HCT116 (cell line): ENCODE measurements around the gene ARHGEF16. TPM values are rescaled to one million over a fixed set of nuclear protein-coding genes. Genes with fewer than 3 reads are reported as not detected.

Experiments used
- ATAC-seq: fragments of 200-7000 bp; cut with Tn5 transposase; 2 replicates; pipeline ENCODE4 v1.9.1; 2020; ENCODE audit warnings: mild to moderate bottlenecking, moderate library complexity
- BruUV-seq: library from RNA; stranded (reverse); fragments of 400-500 nt; replicated peaks from 2 replicates; lab custom pipeline; 2021; lab: Mats Ljungman, UMichigan
- CTCF ChIA-PET: fragments of 300-600 bp; sonication (Branson Sonifier 250); formaldehyde crosslinking; loops from one replicate; lab custom pipeline; 2021; ENCODE audit warnings: antibody characterized with exemption; lab: Charles Lee
- POLR2A ChIA-PET: fragments of 300-600, 350-600 bp; sonication (Branson Sonifier 250); formaldehyde crosslinking; loops from one replicate; lab custom pipeline; 2021; ENCODE audit warnings: antibody characterized with exemption; lab: Charles Lee
- RAD21 ChIA-PET, 2 experiments: fragments of 300-600 bp; sonication (Branson Sonifier 250); formaldehyde crosslinking; loops; one replicate each; lab custom pipeline; 2023; ENCODE audit warnings: low total read pairs in 2 of 2; ENCODE audit not compliant: uncharacterized antibody in 2 of 2, unreplicated experiment in 2 of 2, low non-redundant PET in 1 of 2; lab: Charles Lee
- DNase-seq: peaks from one replicate; pipeline ENCODE4 v3.0.0-alpha.2; 2010; ENCODE audit warnings: low read depth, low spot score
- H2AFZ ChIP-seq: fragments of 200-600 bp; shearing (Covaris generic), sonication (generic); 2 replicates; pipeline ENCODE4 v1.6.1; 2017; ENCODE audit warnings: low read depth, mixed run types, mixed read lengths, antibody characterized with exemption, low read length; ENCODE audit not compliant: poor library complexity, severe bottlenecking
- H3K27ac ChIP-seq: 2 replicates; pipeline ENCODE4 v1.5.1; 2012; ENCODE audit warnings: low read depth, low read length
- H3K27me3 ChIP-seq: fragments of 200-600 bp; sonication (generic); 2 replicates; pipeline ENCODE4 v1.6.1; 2016; ENCODE audit warnings: mixed run types, low read length, mixed read lengths; ENCODE audit not compliant: insufficient read depth
- H3K36me3 ChIP-seq, 2 experiments: fragments of 200-500 bp in 1 of 2; fragments of 200-600 bp in 1 of 2; sonication (Bioruptor generic) in 1 of 2; sonication (generic) in 1 of 2; 2 replicates each; pipeline versions ENCODE4 v1.5.1 to v1.6.1; 2014 to 2016; ENCODE audit warnings: low read length in 2 of 2, inconsistent platforms in 1 of 2, mixed read lengths in 1 of 2, mixed run types in 1 of 2; ENCODE audit not compliant: insufficient read depth in 2 of 2, control insufficient read depth in 1 of 2
- H3K4me1 ChIP-seq, 2 experiments: fragments of 200-600 bp in 1 of 2; sonication (generic) in 1 of 2; 2 replicates each; pipeline versions ENCODE4 v1.5.1 to v1.6.1; 2012 to 2017; ENCODE audit warnings: low read length in 2 of 2, inconsistent platforms in 1 of 2, mild to moderate bottlenecking in 1 of 2, mixed read lengths in 1 of 2, mixed run types in 1 of 2, moderate library complexity in 1 of 2; ENCODE audit not compliant: insufficient read depth in 2 of 2, control insufficient read depth in 1 of 2
- H3K4me2 ChIP-seq: fragments of 200-600 bp; sonication (generic); 2 replicates; pipeline ENCODE4 v1.6.1; 2017; ENCODE audit warnings: mixed run types, low read length, mixed read lengths
- H3K4me3 ChIP-seq, 2 experiments: fragments of 200-600 bp in 1 of 2; sonication (generic) in 1 of 2; replicated peaks in 1 of 2; 2 replicates each; pipeline ENCODE4 v1.5.1; 2011 to 2016; ENCODE audit warnings: low read length in 2 of 2, control low read depth in 1 of 2, low read depth in 1 of 2, mild to moderate bottlenecking in 1 of 2, mixed read lengths in 1 of 2, mixed run types in 1 of 2
- H3K79me2 ChIP-seq: fragments of 200-600 bp; sonication (generic); 2 replicates; pipeline ENCODE4 v1.6.1; 2017; ENCODE audit warnings: mild to moderate bottlenecking, mixed run types, low read length, moderate library complexity, mixed read lengths; ENCODE audit not compliant: insufficient read depth
- H3K9ac ChIP-seq: fragments of 200-600 bp; sonication (generic); 2 replicates; pipeline ENCODE4 v1.6.1; 2016; ENCODE audit warnings: low read length, mixed read lengths
- H3K9me2 ChIP-seq: fragments of 200-600 bp; sonication (generic), shearing (Covaris generic); 2 replicates; pipeline ENCODE4 v1.6.1; 2017; ENCODE audit warnings: mixed run types, mild to moderate bottlenecking, moderate library complexity; ENCODE audit not compliant: insufficient read depth
- H3K9me3 ChIP-seq, 2 experiments: fragments of 200-500 bp in 1 of 2; fragments of 200-600 bp in 1 of 2; sonication (Bioruptor generic) in 1 of 2; sonication (generic) in 1 of 2; 2 replicates each; pipeline ENCODE4 v1.6.1; 2014 to 2017; ENCODE audit warnings: low read length in 2 of 2, mixed read lengths in 2 of 2, inconsistent platforms in 1 of 2, low read depth in 1 of 2, mild to moderate bottlenecking in 1 of 2, mixed run types in 1 of 2, moderate library complexity in 1 of 2; ENCODE audit not compliant: control insufficient read depth in 1 of 2, insufficient read depth in 1 of 2
- H4K20me1 ChIP-seq: fragments of 200-600 bp; sonication (generic), shearing (Covaris generic); 2 replicates; pipeline ENCODE4 v1.6.1; 2017; ENCODE audit warnings: mixed run types, mild to moderate bottlenecking, moderate library complexity; ENCODE audit not compliant: insufficient read depth
- CEBPB ChIP-seq: IDR thresholded peaks from 2 replicates; pipeline ENCODE4 v1.6.1; 2012; ENCODE audit warnings: low read depth
- EGR1 ChIP-seq: IDR thresholded peaks from 2 replicates; pipeline ENCODE4 v1.6.1; 2012; ENCODE audit warnings: low read depth
- EZH2 ChIP-seq: fragments of 200-600 bp; sonication (generic); IDR thresholded peaks from 2 replicates; pipeline ENCODE4 v1.6.1; 2017; ENCODE audit warnings: antibody characterized with exemption, mixed run types
- FOSL1 ChIP-seq: IDR thresholded peaks from 2 replicates; pipeline ENCODE4 v1.6.1; 2012; ENCODE audit warnings: low read depth
- JUND ChIP-seq: IDR thresholded peaks from 2 replicates; pipeline ENCODE4 v1.6.1; 2012
- POLR2AphosphoS5 ChIP-seq: IDR thresholded peaks from 2 replicates; pipeline ENCODE4 v1.6.1; 2011; ENCODE audit warnings: mild to moderate bottlenecking, low read depth, low read length, moderate library complexity
- SIN3A ChIP-seq: IDR thresholded peaks from 2 replicates; pipeline ENCODE4 v1.6.1; 2012; ENCODE audit warnings: low read depth
- SRF ChIP-seq: IDR thresholded peaks from 2 replicates; pipeline ENCODE4 v1.6.1; 2012; ENCODE audit warnings: low read depth
- TCF7L2 ChIP-seq: IDR thresholded peaks from 2 replicates; pipeline ENCODE4 v1.7.0; 2011; ENCODE audit warnings: borderline replicate concordance, inconsistent platforms; ENCODE audit not compliant: insufficient read depth, insufficient read length; ENCODE audit errors: extremely low read depth
- ZFX ChIP-seq: fragments of 450-650 bp; IDR thresholded peaks from 2 replicates; pipeline ENCODE4 v1.6.1; 2017
- intact Hi-C: fragments of 100-400 bp; cut with micrococcal nuclease; formaldehyde crosslinking; loops from 2 replicates; pipeline ENCODE4 v1.10.0; 2022
- total RNA-seq: library from RNA; stranded (reverse); gene quantifications from one replicate; pipeline ENCODE4 v1.2.1, GENCODE V29; 2021; ENCODE audit not compliant: unreplicated experiment
- TF ChIP-seq, protein P1 (sequence below), 3 experiments: fragments of 200-600 bp in 1 of 3; sonication (generic) in 1 of 3; IDR thresholded peaks in 2 of 3; conservative IDR thresholded peaks in 1 of 3; 2 replicates each; pipeline ENCODE4 v1.5.1; 2012 to 2017; ENCODE audit warnings: low read depth in 2 of 3, low read length in 2 of 3, antibody characterized with exemption in 1 of 3, borderline replicate concordance in 1 of 3, control low read depth in 1 of 3, mild to moderate bottlenecking in 1 of 3, mixed read lengths in 1 of 3, mixed run types in 1 of 3, moderate library complexity in 1 of 3; ENCODE audit not compliant: insufficient read depth in 1 of 3
- TF ChIP-seq, protein P2 (sequence below): IDR thresholded peaks from 2 replicates; pipeline ENCODE4 v1.6.1; 2012
- TF ChIP-seq, protein P3 (sequence below): IDR thresholded peaks from 2 replicates; pipeline ENCODE4 v1.6.1; 2012; ENCODE audit warnings: low read depth

Gene ARHGEF16
- total RNA-seq, 1 experiment from 2014 or later: 37.4 TPM

DNA sequence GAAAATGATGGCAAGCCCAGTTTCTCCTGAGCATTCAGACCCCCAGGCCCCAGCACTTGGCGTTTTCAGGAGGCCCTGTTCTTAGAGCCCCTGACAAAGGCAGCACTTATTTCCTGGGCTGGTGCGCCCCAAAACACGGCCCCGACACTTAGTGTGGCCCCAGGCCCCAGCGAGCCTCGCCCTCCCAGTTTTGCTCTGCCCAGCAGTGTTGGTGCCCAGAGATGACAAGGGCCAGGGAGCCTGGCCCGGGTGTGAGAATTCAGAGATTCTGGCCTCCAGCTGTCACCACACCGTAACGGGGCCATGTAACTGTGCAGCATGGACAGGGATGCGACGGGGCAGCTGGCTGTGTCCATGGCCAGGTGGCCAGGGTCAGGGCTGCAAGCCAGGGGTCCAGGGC, 18.0 kb upstream of the ARHGEF16 start:
- ChIA-PET POLR2A (no interaction called here), CTCF (no interaction called here), RAD21 (no interaction called here)
- ATAC-seq: no peak
- Histone ChIP-seq H3K36me3 (no peaks in the 10 kb centered on the region), H3K9me2 (no peaks in the 10 kb centered on the region), H3K4me2 (no peak overlapping the region), H3K79me2 (no peaks in the 10 kb centered on the region), H3K9me3 (no peaks in the 10 kb centered on the region), H3K27me3 (no peaks in the 10 kb centered on the region), H3K9ac (no peak overlapping the region), H2AFZ (no peak overlapping the region), H3K27ac (no peak overlapping the region), H3K4me1 (no peaks in the 10 kb centered on the region), H4K20me1 (no peaks in the 10 kb centered on the region), H3K4me3 (no peak overlapping the region)
- DNase-seq: no peak
- intact Hi-C loops: no loop called here
- TF ChIP-seq SRF (no peak), FOSL1 (no peak), ZFX (no peak), EZH2 (no peak), EGR1 (no peak), TCF7L2 (no peak), POLR2AphosphoS5 (no peak), SIN3A (no peak), JUND (no peak), CEBPB (no peak)
- TF ChIP-seq, protein P1, sequence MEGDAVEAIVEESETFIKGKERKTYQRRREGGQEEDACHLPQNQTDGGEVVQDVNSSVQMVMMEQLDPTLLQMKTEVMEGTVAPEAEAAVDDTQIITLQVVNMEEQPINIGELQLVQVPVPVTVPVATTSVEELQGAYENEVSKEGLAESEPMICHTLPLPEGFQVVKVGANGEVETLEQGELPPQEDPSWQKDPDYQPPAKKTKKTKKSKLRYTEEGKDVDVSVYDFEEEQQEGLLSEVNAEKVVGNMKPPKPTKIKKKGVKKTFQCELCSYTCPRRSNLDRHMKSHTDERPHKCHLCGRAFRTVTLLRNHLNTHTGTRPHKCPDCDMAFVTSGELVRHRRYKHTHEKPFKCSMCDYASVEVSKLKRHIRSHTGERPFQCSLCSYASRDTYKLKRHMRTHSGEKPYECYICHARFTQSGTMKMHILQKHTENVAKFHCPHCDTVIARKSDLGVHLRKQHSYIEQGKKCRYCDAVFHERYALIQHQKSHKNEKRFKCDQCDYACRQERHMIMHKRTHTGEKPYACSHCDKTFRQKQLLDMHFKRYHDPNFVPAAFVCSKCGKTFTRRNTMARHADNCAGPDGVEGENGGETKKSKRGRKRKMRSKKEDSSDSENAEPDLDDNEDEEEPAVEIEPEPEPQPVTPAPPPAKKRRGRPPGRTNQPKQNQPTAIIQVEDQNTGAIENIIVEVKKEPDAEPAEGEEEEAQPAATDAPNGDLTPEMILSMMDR (IDR thresholded peaks at IDR 0.05 in 2 of 3, conservative IDR thresholded peaks at IDR 0.05 in 1 of 3; ENCODE audit: borderline replicate concordance in 1 of 3, insufficient read depth in 1 of 3, low read depth in 2 of 3, low read length in 2 of 3): no peak
- TF ChIP-seq, protein P2, sequence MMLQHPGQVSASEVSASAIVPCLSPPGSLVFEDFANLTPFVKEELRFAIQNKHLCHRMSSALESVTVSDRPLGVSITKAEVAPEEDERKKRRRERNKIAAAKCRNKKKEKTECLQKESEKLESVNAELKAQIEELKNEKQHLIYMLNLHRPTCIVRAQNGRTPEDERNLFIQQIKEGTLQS: no peak
- TF ChIP-seq, protein P3, sequence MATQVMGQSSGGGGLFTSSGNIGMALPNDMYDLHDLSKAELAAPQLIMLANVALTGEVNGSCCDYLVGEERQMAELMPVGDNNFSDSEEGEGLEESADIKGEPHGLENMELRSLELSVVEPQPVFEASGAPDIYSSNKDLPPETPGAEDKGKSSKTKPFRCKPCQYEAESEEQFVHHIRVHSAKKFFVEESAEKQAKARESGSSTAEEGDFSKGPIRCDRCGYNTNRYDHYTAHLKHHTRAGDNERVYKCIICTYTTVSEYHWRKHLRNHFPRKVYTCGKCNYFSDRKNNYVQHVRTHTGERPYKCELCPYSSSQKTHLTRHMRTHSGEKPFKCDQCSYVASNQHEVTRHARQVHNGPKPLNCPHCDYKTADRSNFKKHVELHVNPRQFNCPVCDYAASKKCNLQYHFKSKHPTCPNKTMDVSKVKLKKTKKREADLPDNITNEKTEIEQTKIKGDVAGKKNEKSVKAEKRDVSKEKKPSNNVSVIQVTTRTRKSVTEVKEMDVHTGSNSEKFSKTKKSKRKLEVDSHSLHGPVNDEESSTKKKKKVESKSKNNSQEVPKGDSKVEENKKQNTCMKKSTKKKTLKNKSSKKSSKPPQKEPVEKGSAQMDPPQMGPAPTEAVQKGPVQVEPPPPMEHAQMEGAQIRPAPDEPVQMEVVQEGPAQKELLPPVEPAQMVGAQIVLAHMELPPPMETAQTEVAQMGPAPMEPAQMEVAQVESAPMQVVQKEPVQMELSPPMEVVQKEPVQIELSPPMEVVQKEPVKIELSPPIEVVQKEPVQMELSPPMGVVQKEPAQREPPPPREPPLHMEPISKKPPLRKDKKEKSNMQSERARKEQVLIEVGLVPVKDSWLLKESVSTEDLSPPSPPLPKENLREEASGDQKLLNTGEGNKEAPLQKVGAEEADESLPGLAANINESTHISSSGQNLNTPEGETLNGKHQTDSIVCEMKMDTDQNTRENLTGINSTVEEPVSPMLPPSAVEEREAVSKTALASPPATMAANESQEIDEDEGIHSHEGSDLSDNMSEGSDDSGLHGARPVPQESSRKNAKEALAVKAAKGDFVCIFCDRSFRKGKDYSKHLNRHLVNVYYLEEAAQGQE: no peak
- BruUV-seq: no TSS peak
